Panc1 (cell line): ENCODE data around the gene AMMECR1L.

Source experiments
- POLR2AphosphoS5 ChIP-seq: IDR thresholded peaks from 2 replicates; pipeline ENCODE4 v1.6.1; 2012; ENCODE audit warnings: mild to moderate bottlenecking, low read depth, low read length, moderate library complexity
- TCF7L2 ChIP-seq: IDR thresholded peaks from 2 replicates; pipeline ENCODE4 v1.6.1; 2011; ENCODE audit warnings: mild to moderate bottlenecking, low read depth, low read length, inconsistent platforms
- TF ChIP-seq, protein P1 (sequence below): fragments of 450-650 bp; IDR thresholded peaks from 2 replicates; pipeline ENCODE4 v1.5.1; 2017; ENCODE audit warnings: mild to moderate bottlenecking
- TF ChIP-seq, protein P2 (sequence below), 2 experiments: IDR thresholded peaks; 2 replicates each; pipeline ENCODE4 v1.6.1; 2011 to 2012; ENCODE audit warnings: low read depth in 2 of 2, control low read depth in 1 of 2, low read length in 1 of 2, mild to moderate bottlenecking in 1 of 2, moderate library complexity in 1 of 2; ENCODE audit not compliant: insufficient read depth in 1 of 2

DNA sequence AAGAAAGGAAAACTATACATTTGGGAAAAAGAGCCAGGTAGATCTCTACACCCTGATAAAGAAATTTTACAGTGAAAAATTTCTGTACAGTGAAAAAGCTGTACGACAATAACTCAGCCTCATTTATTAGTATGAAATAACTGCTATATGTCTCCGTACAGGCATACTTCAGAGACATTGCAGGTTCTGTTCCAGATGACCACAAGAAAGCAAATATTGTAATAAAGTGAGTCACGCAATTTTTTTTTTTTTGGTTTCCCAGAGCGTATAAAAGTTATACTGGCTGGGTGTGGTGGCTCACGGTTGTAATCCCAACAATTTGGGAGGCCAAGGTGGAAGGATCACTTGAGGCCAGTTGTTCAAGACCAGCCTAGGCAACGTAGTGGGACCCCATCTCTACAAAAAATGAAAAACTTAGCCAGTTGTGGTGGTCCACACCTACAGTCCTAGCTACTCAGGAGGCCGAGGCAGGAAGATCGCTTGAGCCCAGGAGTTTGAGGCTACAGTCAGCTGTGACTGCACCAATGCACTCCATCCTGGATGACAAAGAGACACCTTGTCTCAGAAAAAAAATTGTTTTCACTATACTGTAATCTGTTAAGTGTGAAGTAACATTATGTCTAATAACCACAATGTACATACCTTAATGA lies 28.2 kb upstream of the AMMECR1L start:
- TF ChIP-seq, protein P1, sequence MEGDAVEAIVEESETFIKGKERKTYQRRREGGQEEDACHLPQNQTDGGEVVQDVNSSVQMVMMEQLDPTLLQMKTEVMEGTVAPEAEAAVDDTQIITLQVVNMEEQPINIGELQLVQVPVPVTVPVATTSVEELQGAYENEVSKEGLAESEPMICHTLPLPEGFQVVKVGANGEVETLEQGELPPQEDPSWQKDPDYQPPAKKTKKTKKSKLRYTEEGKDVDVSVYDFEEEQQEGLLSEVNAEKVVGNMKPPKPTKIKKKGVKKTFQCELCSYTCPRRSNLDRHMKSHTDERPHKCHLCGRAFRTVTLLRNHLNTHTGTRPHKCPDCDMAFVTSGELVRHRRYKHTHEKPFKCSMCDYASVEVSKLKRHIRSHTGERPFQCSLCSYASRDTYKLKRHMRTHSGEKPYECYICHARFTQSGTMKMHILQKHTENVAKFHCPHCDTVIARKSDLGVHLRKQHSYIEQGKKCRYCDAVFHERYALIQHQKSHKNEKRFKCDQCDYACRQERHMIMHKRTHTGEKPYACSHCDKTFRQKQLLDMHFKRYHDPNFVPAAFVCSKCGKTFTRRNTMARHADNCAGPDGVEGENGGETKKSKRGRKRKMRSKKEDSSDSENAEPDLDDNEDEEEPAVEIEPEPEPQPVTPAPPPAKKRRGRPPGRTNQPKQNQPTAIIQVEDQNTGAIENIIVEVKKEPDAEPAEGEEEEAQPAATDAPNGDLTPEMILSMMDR: no peak
- no peak for TF ChIP-seq POLR2AphosphoS5
- peak; percentile 78 for TF ChIP-seq TCF7L2
- TF ChIP-seq, protein P2, sequence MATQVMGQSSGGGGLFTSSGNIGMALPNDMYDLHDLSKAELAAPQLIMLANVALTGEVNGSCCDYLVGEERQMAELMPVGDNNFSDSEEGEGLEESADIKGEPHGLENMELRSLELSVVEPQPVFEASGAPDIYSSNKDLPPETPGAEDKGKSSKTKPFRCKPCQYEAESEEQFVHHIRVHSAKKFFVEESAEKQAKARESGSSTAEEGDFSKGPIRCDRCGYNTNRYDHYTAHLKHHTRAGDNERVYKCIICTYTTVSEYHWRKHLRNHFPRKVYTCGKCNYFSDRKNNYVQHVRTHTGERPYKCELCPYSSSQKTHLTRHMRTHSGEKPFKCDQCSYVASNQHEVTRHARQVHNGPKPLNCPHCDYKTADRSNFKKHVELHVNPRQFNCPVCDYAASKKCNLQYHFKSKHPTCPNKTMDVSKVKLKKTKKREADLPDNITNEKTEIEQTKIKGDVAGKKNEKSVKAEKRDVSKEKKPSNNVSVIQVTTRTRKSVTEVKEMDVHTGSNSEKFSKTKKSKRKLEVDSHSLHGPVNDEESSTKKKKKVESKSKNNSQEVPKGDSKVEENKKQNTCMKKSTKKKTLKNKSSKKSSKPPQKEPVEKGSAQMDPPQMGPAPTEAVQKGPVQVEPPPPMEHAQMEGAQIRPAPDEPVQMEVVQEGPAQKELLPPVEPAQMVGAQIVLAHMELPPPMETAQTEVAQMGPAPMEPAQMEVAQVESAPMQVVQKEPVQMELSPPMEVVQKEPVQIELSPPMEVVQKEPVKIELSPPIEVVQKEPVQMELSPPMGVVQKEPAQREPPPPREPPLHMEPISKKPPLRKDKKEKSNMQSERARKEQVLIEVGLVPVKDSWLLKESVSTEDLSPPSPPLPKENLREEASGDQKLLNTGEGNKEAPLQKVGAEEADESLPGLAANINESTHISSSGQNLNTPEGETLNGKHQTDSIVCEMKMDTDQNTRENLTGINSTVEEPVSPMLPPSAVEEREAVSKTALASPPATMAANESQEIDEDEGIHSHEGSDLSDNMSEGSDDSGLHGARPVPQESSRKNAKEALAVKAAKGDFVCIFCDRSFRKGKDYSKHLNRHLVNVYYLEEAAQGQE (IDR thresholded peaks at IDR 0.05; ENCODE audit: insufficient read depth in 1 of 2, low read depth in 2 of 2, low read length in 1 of 2): no peak
